Sigmoid colon (tissue), 4 donors: ENCODE data around the gene FOLR3.

Experiments
- POLR2A ChIP-seq, 2 donors: fragments of 450-650 bp; IDR thresholded peaks; one replicate each; pipeline ENCODE4 v1.6.1; 2016; ENCODE audit warnings: antibody characterized with exemption in 2 of 2, mild to moderate bottlenecking in 2 of 2, moderate library complexity in 2 of 2
- POLR2AphosphoS5 ChIP-seq, 4 donors: sonication (generic); formaldehyde crosslinking; IDR thresholded peaks; one replicate each; pipeline ENCODE4 v1.6.1; 2017; ENCODE audit warnings: antibody characterized with exemption in 4 of 4
- TF ChIP-seq, protein P1 (sequence below), 4 experiments: fragments of 450-650 bp in 3 of 4; fragments of 200-600 bp in 1 of 4; IDR thresholded peaks; one replicate each; pipeline ENCODE4 v1.5.1; 2016 to 2019; ENCODE audit warnings: antibody characterized with exemption in 4 of 4, mild to moderate bottlenecking in 3 of 4, moderate library complexity in 2 of 4

DNA sequence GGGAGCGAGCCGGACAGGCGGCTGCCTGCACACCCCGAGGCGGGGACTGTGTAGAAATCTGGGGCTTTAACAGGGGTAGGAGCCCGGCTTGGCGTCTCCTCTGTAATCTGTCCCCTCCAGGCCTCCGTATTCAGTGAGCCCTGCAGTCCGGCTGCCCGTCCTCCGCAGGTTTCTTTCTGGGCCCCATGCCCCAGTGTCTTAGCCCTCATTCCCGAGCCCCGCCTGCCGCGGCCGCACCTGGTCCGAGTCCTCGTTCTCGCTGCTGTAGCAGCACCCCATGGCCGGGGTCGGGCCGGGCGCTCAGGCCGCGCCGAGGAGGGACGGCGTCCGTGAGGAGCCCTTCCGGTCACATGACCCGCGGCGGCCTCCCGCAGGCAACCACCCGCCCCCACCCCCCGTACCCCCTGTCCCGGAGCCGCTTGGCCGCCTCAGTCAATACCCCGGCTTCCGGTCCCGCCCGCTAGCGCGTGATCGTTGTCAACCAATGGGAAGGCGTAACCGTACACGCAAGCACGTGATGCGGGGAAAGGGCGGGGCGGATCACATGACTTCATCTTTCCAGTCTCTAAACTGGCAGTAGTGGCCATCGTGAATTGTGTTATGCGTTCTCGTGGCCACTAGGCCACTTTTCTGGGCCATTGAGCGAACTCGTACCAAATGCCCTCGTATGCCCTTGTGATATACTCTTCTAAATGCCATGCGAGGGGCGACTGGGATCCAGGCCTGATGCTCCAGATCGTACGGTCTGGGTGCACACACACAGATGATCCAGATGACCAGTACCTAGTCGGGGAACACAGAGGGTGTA is 32.4 kb upstream of the FOLR3 start, which contains the start of gene LAMTOR1:
- peak; percentile 42 to 84 for TF ChIP-seq POLR2A (IDR thresholded peaks at IDR 0.05)
- TF ChIP-seq, protein P1, sequence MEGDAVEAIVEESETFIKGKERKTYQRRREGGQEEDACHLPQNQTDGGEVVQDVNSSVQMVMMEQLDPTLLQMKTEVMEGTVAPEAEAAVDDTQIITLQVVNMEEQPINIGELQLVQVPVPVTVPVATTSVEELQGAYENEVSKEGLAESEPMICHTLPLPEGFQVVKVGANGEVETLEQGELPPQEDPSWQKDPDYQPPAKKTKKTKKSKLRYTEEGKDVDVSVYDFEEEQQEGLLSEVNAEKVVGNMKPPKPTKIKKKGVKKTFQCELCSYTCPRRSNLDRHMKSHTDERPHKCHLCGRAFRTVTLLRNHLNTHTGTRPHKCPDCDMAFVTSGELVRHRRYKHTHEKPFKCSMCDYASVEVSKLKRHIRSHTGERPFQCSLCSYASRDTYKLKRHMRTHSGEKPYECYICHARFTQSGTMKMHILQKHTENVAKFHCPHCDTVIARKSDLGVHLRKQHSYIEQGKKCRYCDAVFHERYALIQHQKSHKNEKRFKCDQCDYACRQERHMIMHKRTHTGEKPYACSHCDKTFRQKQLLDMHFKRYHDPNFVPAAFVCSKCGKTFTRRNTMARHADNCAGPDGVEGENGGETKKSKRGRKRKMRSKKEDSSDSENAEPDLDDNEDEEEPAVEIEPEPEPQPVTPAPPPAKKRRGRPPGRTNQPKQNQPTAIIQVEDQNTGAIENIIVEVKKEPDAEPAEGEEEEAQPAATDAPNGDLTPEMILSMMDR (IDR thresholded peaks at IDR 0.05), result peak; percentile 43 to 72 (median 66)
- peak; percentile 78 to 96 (median 86) for TF ChIP-seq POLR2AphosphoS5 (IDR thresholded peaks at IDR 0.05)
